Endothelial cell of umbilical vein (primary cell): ENCODE measurements around the gene GNAT1. TPM values are rescaled to one million over a fixed set of nuclear protein-coding genes. Genes with fewer than 3 reads are reported as not detected.
A peak's percentile ranks its signal among the peaks of the same experiment; 100 is the strongest.

Experiments used
- BruUV-seq: library from RNA; stranded (reverse); fragments of 400-500 nt; replicated peaks from 2 replicates; lab custom pipeline; 2021; lab: Mats Ljungman, UMichigan
- CTCF ChIA-PET: fragments of 300-600, 350-600 bp; sonication (Branson Sonifier 250); formaldehyde crosslinking; loops from one replicate; lab custom pipeline; 2021; ENCODE audit warnings: antibody characterized with exemption, inconsistent platforms; lab: Charles Lee
- POLR2A ChIA-PET: fragments of 300-600, 350-600 bp; sonication (Branson Sonifier 250); formaldehyde crosslinking; loops from one replicate; lab custom pipeline; 2021; ENCODE audit warnings: antibody characterized with exemption, inconsistent platforms; lab: Charles Lee
- DNase-seq: peaks from one replicate; pipeline ENCODE4 v3.0.0-alpha.2; 2011; ENCODE audit warnings: low read depth, low spot score
- FAIRE-seq: peaks from 2 replicates; lab custom pipeline; 2011; peaks lifted over from hg19 to GRCh38; lab: Jason Lieb, UNC
- H2AFZ ChIP-seq: 2 replicates; pipeline ENCODE4 v1.6.0; 2012; ENCODE audit warnings: low read depth, low read length, control low read depth, inconsistent platforms
- H3K27ac ChIP-seq: 2 replicates; pipeline ENCODE4 v1.5.1; 2011; ENCODE audit warnings: low read depth, mild to moderate bottlenecking, control low read depth, low read length, moderate library complexity; ENCODE audit not compliant: insufficient read depth
- H3K27me3 ChIP-seq, 2 experiments: 2 replicates each; pipeline versions ENCODE4 v1.6.0 to v1.6.1; 2011; ENCODE audit warnings: low read length in 2 of 2, mixed read lengths in 1 of 2; ENCODE audit not compliant: control insufficient read depth in 2 of 2, insufficient read depth in 2 of 2
- H3K36me3 ChIP-seq, 2 experiments: 2 replicates in 1 of 2; 3 replicates in 1 of 2; pipeline ENCODE4 v1.5.1; 2011; ENCODE audit warnings: low read length in 2 of 2, mild to moderate bottlenecking in 1 of 2, moderate library complexity in 1 of 2; ENCODE audit not compliant: control insufficient read depth in 2 of 2, insufficient read depth in 2 of 2; ENCODE audit errors: extremely low read depth in 1 of 2
- H3K4me1 ChIP-seq: 3 replicates; pipeline ENCODE4 v1.5.1; 2011; ENCODE audit warnings: mild to moderate bottlenecking, low read length; ENCODE audit not compliant: control insufficient read depth, insufficient read depth; ENCODE audit errors: extremely low read depth
- H3K4me2 ChIP-seq: 2 replicates; pipeline ENCODE4 v1.6.1; 2011; ENCODE audit warnings: low read length, control low read depth, mixed read lengths; ENCODE audit not compliant: insufficient read depth
- H3K4me3 ChIP-seq, 3 experiments: fragments of 200-600 bp in 1 of 3; sonication (generic), shearing (Covaris generic) in 1 of 3; replicated peaks in 1 of 3; 2 replicates each; pipeline ENCODE4 v1.5.1; 2011 to 2016; ENCODE audit warnings: control low read depth in 3 of 3, low read length in 3 of 3, mild to moderate bottlenecking in 2 of 3, inconsistent platforms in 1 of 3, low read depth in 1 of 3, moderate library complexity in 1 of 3; ENCODE audit not compliant: insufficient read depth in 1 of 3
- H3K79me2 ChIP-seq: 2 replicates; pipeline ENCODE4 v1.6.0; 2012; ENCODE audit warnings: low read length, inconsistent platforms; ENCODE audit not compliant: control insufficient read depth, insufficient read depth
- H3K9ac ChIP-seq: replicated peaks from 2 replicates; pipeline ENCODE3; 2011; ENCODE audit warnings: low read length, control low read depth; ENCODE audit not compliant: insufficient read depth; ENCODE audit errors: extremely low read depth
- H3K9me1 ChIP-seq: replicated peaks from 3 replicates; pipeline ENCODE4 v1.6.0; 2011; ENCODE audit warnings: mild to moderate bottlenecking, low read length; ENCODE audit not compliant: control insufficient read depth, insufficient read depth; ENCODE audit errors: extremely low read depth
- H3K9me3 ChIP-seq: replicated peaks from 2 replicates; pipeline ENCODE4 v1.5.1; 2012; ENCODE audit warnings: low read length, inconsistent platforms; ENCODE audit not compliant: control insufficient read depth, insufficient read depth
- H4K20me1 ChIP-seq: replicated peaks from 2 replicates; pipeline ENCODE3; 2011; ENCODE audit warnings: mild to moderate bottlenecking, low read length; ENCODE audit not compliant: control insufficient read depth, insufficient read depth; ENCODE audit errors: extremely low read depth
- EZH2 ChIP-seq: IDR thresholded peaks from 2 replicates; pipeline ENCODE4 v1.6.1; 2012; ENCODE audit warnings: borderline replicate concordance, low read depth, mild to moderate bottlenecking, moderate library complexity, low read length, inconsistent platforms; ENCODE audit not compliant: severe bottlenecking
- FOS ChIP-seq: IDR thresholded peaks from 2 replicates; pipeline ENCODE4 v1.6.1; 2011; ENCODE audit warnings: mild to moderate bottlenecking, low read length, moderate library complexity, borderline replicate concordance; ENCODE audit not compliant: insufficient read depth
- GATA2 ChIP-seq: IDR thresholded peaks from 2 replicates; pipeline ENCODE4 v1.7.0; 2011; ENCODE audit warnings: low read depth, mild to moderate bottlenecking, moderate library complexity, mixed read lengths, low read length; ENCODE audit not compliant: insufficient read length, insufficient read depth
- JUN ChIP-seq: IDR thresholded peaks from 2 replicates; pipeline ENCODE4 v1.6.1; 2011; ENCODE audit warnings: borderline replicate concordance, low read depth; ENCODE audit not compliant: insufficient read length, insufficient read depth
- MYC ChIP-seq: IDR thresholded peaks from one replicate; pipeline ENCODE4 v1.6.1; 2011; ENCODE audit warnings: mild to moderate bottlenecking, low read depth, low read length
- POLR2A ChIP-seq: IDR thresholded peaks from 2 replicates; pipeline ENCODE4 v1.6.1; 2012; ENCODE audit warnings: low read depth, mild to moderate bottlenecking, control low read depth, low read length
- POLR2AphosphoS5 ChIP-seq: IDR thresholded peaks from 2 replicates; pipeline ENCODE4 v1.6.1; 2012; ENCODE audit warnings: low read depth, mild to moderate bottlenecking, control low read depth, low read length, moderate library complexity; ENCODE audit not compliant: insufficient read depth
- dilution Hi-C: fragments of 300-500 bp; cut with MboI; formaldehyde crosslinking; loops from one replicate; pipeline ENCODE4 v1.15.0; 2019; ENCODE audit warnings: low sequenced_read_pairs; ENCODE audit not compliant: extremely low pct_ligation_motif_present
- intact Hi-C: fragments of 100-400 bp; cut with micrococcal nuclease; formaldehyde crosslinking; loops from one replicate; pipeline ENCODE4 v1.10.0; 2022
- polyA plus RNA-seq, 4 experiments: library from polyadenylated mRNA; depleted of rRNA in 3 of 4; stranded (reverse) in 3 of 4; unstranded in 1 of 4; fragments of >200 nt; gene quantifications; 2 replicates each; pipeline versions ENCODE4 v1.2.1 to v1.2.3, GENCODE V29; 2011 to 2012; ENCODE audit warnings: missing spikeins in 1 of 4
- total RNA-seq: library from RNA; stranded (reverse); gene quantifications from 2 replicates; pipeline ENCODE4 v1.2.3, GENCODE V29; 2021
- TF ChIP-seq, protein P1 (sequence below), 2 donors: IDR thresholded peaks; 1 replicate in 1 of 2; 2 replicates in 1 of 2; pipeline ENCODE4 v1.5.1; 2011; ENCODE audit warnings: low read length in 2 of 2, mild to moderate bottlenecking in 2 of 2, moderate library complexity in 2 of 2, control low read depth in 1 of 2, inconsistent platforms in 1 of 2, low read depth in 1 of 2; ENCODE audit not compliant: insufficient read depth in 1 of 2; ENCODE audit errors: extremely low read depth in 1 of 2
- TF ChIP-seq, protein P2 (sequence below): IDR thresholded peaks from 2 replicates; pipeline ENCODE4 v1.6.1; 2011; ENCODE audit not compliant: insufficient read depth, insufficient read length

The GNAT1 gene
- total and polyA plus RNA-seq, 2 donors (not counting 3 experiments of a cell fraction or from before 2014, with no cell fraction given), result 0.77 TPM; not detected in 1

DNA sequence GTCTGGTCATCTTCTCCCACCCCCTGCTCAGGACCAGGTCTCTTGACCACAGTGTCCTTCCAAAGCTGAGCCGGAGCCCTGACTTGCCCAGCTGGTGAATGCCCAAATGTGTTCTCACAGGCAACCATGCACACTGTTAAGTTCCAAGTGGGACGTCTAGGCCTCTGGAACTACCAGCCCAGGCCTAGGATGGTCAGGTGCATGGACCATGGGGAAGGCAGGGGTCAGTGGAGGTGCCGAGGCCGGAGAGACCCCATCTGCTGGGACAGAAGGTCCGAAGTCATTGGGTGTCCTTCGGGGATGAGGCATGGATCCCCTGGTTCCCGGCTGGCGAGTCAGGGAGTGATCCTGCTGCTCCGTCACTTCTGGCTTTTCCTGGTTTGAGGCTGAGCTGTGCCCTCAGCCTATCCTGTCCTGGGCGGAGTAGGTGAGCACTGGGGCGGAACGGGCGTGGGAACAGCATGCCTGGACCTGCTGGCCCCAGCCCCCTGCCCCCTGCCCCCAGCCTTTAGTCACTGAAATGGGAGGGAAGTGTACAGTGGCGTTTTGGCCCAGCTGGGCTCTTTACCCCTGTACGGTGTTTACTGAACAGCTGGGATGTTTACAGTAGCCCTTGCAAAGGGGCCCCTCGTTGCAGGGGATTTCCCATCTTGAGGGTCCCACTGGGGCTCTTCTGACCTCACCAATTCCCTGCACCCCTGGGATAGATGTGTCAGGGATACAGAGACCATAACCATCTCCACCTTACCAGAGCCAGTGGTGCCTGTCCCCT, 24.2 kb upstream of the GNAT1 start:
- H3K79me2 ChIP-seq, result peaks cover 61% of the 10 kb centered on the region
- FAIRE-seq, result no peak

More for the DNA sequence above, 24.2 kb upstream of the GNAT1 start:
- intact Hi-C loops, result loop anchor here (1.0 to 5.0 kb wide), 3 partner anchors 9 to 360 kb away; partner anchors contain the start of gene HYAL2
- Histone ChIP-seq H3K27me3 (no peaks in the 10 kb centered on the region), H2AFZ (no peak overlapping the region), H3K4me1 (peaks cover 92% of the 10 kb centered on the region), H3K9me3 (no peaks in the 10 kb centered on the region), H3K36me3 (peaks cover 0 to 2% of the 10 kb centered on the region in 2 experiments), H4K20me1 (no peaks in the 10 kb centered on the region), H3K4me3 (no peak overlapping the region), H3K9me1 (no peaks in the 10 kb centered on the region), H3K27ac (peak overlapping the region; percentile 99), H3K4me2 (peak overlapping the region; percentile 28), H3K9ac (peak overlapping the region; percentile 67)
- BruUV-seq, result TSS peak; percentile 50
- dilution Hi-C loops, result no loop called here
- CTCF ChIA-PET, result interaction anchor here (1.0 to 2.4 kb wide), 3 partner anchors 9 to 47 kb away, joined by 4 to 7 read pairs (median 5); no protein-coding TSS in a partner anchor
- POLR2A ChIA-PET, result interaction anchor here (0.9 kb wide), 1 partner anchor 36 kb away, joined by 3 read pairs; no protein-coding TSS in a partner anchor
- TF ChIP-seq MYC, result no peak
- TF ChIP-seq POLR2A, result no peak
- TF ChIP-seq, protein P1, sequence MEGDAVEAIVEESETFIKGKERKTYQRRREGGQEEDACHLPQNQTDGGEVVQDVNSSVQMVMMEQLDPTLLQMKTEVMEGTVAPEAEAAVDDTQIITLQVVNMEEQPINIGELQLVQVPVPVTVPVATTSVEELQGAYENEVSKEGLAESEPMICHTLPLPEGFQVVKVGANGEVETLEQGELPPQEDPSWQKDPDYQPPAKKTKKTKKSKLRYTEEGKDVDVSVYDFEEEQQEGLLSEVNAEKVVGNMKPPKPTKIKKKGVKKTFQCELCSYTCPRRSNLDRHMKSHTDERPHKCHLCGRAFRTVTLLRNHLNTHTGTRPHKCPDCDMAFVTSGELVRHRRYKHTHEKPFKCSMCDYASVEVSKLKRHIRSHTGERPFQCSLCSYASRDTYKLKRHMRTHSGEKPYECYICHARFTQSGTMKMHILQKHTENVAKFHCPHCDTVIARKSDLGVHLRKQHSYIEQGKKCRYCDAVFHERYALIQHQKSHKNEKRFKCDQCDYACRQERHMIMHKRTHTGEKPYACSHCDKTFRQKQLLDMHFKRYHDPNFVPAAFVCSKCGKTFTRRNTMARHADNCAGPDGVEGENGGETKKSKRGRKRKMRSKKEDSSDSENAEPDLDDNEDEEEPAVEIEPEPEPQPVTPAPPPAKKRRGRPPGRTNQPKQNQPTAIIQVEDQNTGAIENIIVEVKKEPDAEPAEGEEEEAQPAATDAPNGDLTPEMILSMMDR (IDR thresholded peaks at IDR 0.05; ENCODE audit: extremely low read depth in 1 of 2, insufficient read depth in 1 of 2, low read depth in 1 of 2, low read length in 2 of 2), result no peak
- no peak for TF ChIP-seq POLR2AphosphoS5
- TF ChIP-seq JUN, result no peak
- TF ChIP-seq FOS, result no peak
- TF ChIP-seq, protein P2, sequence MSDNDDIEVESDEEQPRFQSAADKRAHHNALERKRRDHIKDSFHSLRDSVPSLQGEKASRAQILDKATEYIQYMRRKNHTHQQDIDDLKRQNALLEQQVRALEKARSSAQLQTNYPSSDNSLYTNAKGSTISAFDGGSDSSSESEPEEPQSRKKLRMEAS, result no peak
- TF ChIP-seq EZH2, result no peak
- TF ChIP-seq GATA2, result no peak
- DNase-seq, result peak; percentile 59
